GM18511 (cell line): Measurements from ENCODE around the gene CFAP141.

Experiments used
- ATAC-seq: cut with Tn5 transposase; IDR thresholded peaks from one replicate; pipeline ENCODE4 v1.9.1; 2021; ENCODE audit warnings: mild to moderate bottlenecking, moderate library complexity; ENCODE audit not compliant: unreplicated experiment

The CFAP141 gene

GRCh38 chr1:154174654-154175053 lies 31.5 kb downstream of the CFAP141 start:
- ATAC-seq: no peak

- no peak for ATAC-seq
These were observed 34.3 kb downstream of the CFAP141 start for GRCh38 chr1:154171880-154172279.

DNA sequence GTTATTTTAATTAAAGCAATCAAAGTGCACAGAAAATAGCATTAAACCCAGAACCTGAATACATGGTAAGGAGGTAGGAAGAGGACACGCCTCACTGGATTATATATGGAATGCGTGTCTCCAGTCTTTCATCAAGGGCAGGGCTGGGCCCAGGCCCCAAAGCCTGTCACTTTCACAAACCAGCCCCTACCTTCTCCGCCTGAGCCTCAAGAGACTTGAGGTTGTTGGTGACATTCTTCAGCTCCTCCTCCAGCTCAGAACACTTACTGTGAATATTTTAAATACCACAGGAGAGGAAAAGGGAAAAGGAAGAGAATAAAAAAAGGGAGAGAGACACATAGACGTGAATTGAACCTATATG lies 34.9 kb downstream of the CFAP141 start:
- no peak for ATAC-seq

- no peak for ATAC-seq
These were observed 35.4 kb downstream of the CFAP141 start for GRCh38 chr1:154170547-154171222.

DNA sequence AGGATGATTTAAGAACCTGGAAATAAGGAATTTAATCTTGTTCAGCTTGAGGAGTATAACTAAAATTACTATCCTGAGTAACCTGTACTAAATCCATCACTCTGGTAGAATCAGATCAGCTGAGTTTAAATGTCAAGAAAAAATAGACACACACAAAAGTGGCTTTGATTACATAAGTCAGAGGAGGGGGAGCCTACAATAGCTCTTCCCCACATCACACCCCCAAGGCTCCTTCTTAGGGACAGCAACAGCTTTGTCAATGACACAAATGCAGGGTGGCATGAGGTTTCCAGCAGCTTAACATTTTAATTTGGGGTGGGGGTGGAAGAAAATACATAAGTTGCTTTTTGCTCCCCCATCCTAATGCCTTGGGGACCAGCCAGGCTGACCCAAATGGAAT lies 38.7 kb downstream of the CFAP141 start:
- ATAC-seq: no peak

DNA sequence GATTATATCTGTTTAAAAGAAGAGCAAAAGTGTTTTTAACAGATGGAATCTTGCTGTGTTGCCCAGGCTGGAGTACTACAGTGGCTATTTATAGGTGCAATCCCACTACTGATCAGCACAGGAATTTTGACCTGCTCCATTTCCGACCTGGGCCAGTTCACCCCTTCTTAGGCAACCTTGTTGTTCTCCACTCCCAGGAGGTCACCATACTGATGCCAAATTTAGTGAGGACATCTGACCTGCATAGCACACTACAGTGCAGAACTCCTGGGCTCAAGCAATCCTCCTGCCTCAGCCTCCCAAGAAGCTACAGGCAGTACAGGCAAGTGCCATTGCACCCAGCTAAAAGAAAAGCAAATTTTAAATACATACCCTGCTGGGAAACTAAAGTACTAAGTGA lies 39.9 kb downstream of the CFAP141 start:
- ATAC-seq: no peak

- no peak for ATAC-seq
These were observed 46.6 kb downstream of the CFAP141 start for GRCh38 chr1:154159554-154159953.

DNA sequence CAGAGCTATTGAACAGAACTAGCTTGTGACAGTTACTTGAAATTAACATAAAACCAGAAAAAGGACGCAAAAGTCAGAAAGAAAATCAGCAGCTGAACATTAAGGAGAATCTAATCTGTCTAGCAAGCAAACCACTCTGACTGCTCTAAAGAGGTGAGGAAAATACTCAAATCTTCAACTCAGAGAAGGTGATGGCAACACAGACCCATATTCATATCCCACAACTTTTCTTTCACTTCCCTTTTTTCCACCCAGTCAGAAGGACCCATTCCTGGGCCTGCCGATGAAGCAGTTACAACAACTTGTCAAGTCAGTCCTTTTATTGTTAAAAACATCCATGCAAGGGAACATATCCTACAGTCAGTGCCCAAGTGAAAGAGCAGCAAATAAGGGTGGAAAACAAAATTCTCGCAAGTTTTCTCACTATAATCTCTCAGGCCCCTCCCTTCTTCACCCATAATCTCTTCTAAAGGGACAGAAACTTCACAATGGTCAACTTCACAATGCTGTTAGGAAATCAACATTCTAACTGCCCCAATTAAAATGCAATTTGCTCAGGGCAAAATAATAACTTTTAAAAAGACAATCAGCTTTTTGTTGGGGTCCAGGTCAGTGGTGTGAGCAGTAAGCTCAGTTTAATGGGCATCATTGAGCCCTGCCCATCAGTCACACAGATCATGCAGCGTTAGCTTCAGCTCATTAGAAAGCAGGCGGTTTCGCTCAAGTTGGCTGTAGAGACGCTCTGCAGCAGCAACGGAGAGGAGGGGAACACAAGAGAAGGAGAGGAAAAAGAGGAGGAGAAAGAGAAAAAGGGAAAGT lies 47.6 kb downstream of the CFAP141 start:
- ATAC-seq: peak; percentile 41

GRCh38 chr1:154157520-154158306 lies 48.4 kb downstream of the CFAP141 start:
- ATAC-seq: peak; percentile 84

- ATAC-seq: no peak
These were observed 50.9 kb downstream of the CFAP141 start for GRCh38 chr1:154155251-154155650.

GRCh38 chr1:154154534-154155191 lies 51.5 kb downstream of the CFAP141 start, which contains the start of gene NUP210L:
Gene NUP210L (minus strand): TSS chr1:154155073.
- no peak for ATAC-seq

DNA sequence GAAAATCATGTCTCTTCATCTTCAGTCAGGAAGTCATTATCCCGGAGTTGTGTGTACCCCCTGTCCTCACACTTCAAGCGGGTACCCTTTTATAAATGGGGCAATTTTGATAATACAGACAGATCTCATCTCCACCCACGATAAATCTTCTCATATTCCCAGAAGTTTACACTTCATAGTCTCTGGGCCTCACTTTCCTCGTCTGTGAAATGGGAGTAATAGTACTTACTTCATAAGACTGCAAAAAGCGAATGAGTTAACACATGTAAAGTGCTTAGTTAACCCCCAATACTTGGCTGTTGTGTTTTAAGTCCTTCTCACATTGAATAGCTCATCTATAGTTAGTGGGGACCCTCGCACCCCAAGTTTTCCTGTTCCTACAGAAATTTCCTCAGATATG lies 52.1 kb downstream of the CFAP141 start:
- ATAC-seq: no peak

DNA sequence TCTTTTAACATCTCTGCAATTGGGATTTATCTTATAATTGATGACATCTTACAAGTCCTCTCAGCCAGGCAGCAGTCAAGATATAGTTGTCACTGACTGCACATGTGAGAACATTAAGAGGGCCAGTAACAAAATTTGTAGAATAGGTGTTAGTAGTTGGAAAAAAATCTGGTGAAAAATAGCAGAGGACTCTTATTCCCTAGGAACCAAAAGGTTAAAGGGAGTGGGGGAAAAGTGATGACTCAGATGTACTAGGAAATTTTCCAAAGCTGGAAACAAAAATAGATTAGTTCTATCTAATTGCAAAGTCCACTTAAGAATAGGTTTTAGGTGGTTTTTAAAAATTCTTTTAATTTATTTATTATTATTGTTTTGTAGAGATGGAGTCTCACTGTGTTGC lies 54.8 kb downstream of the CFAP141 start:
- ATAC-seq: no peak
